OCI-M2 (cell line): Measurements from ENCODE around the gene RASEF.
"Not testable (repeated sequence)": the region's sequence is repeated elsewhere in the genome, so short reads cannot be mapped to it uniquely, and the experiment has no call there.

Experiments used
- DNase-seq: peaks from one replicate; lab custom pipeline; 2025; ENCODE audit not compliant: unreplicated experiment; lab: John Stamatoyannopoulos, UW

The RASEF gene

DNA sequence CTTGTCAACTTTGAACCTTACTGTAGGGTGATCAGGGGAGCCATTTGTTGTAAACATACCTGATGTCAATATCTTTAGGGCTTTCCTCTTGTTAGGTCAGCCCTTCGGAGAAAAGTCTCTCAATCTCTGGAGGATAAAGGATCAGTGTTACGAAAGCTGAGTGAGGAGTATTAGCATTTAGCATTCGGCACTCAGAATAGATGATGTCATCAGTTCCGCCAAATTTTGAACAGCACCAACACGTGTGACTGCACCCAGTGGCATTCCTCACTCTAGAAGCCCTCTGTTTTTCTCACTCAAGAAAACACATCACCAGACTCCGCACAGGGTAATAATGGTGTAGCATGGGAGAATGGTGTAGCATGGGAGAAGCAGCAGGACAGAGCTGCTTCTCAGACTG, 87.8 kb downstream of the RASEF start:
- no peak for DNase-seq

DNA sequence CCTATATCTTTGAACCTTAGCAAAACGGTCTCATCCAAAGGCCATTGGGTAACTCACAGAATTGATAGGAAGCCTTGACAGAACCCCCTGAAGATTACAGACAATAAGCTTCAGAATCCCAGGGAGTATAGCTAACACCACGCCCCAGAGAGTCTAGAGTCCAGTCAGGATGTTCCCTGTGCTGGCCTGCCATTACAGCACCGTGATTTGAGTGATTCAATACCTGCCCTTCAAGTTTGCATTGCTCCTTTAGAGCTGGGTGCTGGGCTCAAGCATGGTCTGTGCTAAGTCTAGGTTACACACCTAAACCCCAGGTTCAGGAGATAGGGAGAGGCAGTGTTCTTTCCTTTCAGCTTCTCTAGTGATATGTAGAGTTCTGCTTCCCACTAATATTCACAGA, 90.5 kb downstream of the RASEF start:
- DNase-seq, result no peak

DNA sequence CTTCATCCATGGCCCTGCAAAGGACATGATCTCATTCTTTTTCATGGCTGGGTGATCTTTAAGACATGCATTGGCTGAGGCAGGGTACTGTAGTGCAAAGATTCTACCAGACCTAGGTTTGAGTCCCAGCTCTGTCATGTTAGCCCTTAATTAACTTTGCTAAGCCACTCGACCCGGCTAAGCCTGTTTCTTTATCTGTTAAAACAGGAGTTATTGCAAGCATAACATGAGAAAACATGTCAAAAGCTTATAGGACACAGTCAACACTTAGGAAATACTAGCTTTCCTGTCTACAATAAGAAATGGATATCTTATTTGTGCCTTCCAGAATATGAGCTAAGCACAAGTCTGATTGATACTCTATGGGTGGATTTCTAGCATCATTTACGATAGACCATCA, 92.6 kb downstream of the RASEF start:
- no peak for DNase-seq

DNA sequence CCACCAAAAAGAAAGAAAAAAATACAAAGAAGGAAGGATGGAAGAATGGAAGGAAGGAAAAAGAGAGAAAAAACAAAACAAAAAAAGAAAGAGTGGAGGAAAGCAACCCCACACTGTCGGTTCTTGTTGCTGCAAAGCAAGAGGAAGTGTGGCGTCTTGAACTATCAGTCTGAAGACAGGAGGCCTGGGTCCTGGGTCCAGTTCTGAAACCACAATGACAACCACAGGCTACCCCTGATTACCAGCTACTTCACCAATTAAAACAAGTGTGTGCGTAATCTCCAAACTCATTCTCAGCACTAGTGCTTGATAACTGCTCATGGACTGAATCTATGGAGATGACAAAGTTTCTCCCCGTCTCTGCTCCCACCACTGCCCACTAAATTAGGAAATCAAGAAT, 93.7 kb downstream of the RASEF start:
- no peak for DNase-seq

DNA sequence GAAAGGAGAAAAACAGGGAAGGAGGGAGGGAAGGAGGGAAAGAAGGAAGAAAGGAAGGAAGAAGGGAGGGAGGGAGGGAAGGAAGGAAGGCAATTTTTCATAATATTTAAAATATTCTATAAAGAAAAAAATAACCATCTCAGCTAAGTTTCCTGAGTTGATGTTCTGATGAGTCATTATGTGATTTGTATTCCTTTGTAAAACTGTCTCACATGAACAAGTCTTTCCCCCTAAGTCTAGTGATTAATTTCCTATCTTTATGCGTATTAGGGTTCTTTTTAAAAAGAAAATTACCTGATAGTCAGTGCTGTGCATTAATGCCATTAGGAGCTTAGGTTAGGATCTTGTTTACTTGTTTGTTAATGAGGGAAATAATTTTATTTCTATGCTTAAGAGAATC, 94.1 kb downstream of the RASEF start:
- DNase-seq, result no peak

DNA sequence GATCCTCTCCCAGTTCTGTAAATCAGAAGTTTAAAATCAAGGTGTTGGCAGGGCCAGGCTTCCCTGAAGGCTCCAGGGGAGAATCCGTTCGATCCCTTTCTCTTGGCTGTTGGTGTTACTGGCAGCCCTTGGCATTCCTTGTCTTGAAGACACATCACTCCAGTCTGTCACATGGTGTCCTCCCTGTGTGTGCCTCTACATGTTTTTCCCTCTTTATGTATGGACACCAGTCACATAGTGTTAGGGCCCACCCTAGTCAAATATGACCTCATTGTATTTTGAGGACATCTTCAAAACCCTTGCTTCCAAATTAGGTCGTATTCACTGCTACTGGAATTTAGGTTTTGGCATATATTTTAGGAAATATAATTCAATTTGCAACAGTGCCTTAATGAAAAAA, 94.6 kb downstream of the RASEF start:
- DNase-seq, result no peak

DNA sequence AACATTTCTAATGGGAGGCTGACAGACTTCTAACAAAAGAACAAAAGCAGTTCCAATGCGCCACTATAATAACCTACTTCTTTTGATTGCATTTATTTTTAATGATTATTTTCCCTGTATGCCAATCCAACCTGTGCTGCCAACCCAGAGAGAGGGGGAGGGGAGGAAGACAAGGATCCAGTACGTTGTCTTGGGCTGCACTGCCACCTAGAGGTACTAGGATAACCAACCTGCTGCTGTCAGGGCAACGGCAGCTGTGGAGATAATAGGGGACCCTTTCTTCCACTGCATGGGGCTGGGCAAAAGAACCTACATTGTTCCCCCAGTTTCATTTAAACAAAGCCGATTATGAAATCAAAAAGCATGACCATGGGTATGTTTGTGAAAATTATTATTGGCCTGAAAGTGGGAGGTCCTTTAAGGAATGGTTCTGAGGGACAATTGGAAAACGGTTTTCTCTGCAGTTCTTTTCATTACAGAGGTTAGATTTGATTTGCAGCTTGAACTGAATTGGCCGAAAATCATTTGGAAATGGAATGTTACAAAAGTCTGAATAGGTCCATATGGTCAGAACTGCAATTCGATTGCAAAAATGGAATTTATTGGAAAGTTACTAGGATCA, 101.3 kb downstream of the RASEF start:
- no peak for DNase-seq

DNA sequence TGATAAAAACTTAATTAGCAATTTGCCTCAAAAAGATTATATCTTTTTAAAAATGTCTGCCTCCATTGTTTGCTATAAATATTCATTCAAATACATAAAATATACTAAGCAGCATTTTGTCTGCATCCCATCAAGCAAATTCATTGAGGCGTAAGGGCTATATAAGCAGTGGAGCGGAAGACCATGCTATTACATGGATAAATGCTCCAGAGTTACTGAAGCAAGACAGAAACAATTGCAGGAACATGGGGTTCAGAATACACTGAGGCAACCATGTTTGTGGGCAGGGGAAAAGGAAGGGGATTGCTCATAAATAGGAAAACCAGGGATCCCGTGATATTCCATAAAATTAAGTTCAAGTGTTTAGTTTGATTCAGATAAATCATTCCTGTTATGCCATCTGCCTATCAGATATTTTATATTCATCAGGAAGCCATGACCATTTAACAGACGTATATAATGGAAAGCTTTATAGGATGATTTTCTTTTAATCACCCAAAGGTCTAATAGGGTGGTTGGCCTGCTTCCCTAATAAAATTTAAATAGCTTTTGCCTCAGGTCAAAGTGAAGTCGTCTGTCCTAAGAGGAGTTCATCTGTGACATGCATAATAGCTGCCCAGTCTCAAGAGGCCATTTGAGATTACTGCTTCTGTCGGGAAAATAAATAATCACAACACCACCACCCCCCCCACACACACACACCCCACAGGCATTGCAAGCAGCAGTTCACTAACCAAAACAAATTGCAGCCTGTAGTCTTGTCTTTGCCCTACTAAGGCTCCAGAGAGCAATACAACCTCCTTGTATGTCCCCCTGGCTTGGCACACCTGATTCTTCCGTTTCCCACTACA, 105.2 kb downstream of the RASEF start:
- DNase-seq, result no peak

DNA sequence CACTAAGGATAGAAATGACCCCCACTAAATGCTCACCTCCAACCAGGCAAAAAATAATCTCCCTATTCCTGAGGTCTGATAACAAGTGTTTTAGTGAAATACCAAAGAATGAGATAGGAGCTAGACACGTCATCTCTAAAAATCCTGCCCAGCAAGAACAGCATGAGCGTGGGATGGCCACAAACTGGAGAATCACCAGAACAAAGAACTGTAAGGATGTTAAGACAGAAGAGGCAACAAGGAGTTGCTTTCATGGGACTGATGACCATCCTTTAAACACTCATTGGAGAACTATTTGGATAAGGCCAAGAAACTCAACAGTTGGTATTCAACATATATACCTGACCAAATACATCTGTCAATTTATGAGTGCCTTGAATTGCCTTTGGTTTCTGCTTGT, 113.7 kb downstream of the RASEF start:
- DNase-seq, result no peak

DNA sequence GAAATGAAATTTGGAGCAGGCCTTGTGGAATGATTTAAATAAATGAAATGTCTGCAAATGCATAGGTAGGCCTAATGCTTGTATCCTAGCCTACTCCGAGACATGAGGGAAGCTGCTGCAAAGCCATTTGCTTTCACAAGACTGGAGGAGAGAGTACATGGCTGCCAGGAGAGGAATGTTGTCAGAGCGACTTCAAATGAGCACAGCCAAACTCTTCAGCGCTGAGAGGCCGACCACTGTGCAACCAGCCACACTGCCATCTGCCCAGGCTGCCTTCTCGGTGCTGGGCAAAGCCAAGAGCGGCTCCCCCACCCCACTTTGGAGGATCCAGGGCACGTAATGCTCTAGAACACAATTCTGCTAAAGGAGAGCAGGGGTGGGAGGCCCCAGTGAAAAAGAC, 122.6 kb downstream of the RASEF start:
- no peak for DNase-seq

DNA sequence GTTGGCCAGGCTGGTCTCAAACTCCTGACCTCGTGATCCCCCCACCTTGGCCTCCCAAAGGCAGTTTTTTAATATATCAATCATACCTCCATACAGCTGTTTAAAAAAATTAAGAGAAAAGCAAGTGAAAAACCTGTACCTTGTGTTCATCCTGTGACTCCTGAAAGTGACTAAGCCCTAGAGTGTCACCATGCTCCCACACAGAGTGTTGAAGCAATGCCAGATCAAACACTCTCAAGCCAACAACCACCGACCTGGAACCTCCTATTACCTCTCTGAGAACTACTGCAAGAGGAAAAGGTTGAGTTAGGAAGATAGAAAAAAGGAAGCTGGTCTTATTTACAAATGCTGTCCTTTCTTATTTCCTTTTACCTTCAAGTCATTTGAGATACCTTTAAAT, 123.5 kb downstream of the RASEF start:
- DNase-seq, result no peak

DNA sequence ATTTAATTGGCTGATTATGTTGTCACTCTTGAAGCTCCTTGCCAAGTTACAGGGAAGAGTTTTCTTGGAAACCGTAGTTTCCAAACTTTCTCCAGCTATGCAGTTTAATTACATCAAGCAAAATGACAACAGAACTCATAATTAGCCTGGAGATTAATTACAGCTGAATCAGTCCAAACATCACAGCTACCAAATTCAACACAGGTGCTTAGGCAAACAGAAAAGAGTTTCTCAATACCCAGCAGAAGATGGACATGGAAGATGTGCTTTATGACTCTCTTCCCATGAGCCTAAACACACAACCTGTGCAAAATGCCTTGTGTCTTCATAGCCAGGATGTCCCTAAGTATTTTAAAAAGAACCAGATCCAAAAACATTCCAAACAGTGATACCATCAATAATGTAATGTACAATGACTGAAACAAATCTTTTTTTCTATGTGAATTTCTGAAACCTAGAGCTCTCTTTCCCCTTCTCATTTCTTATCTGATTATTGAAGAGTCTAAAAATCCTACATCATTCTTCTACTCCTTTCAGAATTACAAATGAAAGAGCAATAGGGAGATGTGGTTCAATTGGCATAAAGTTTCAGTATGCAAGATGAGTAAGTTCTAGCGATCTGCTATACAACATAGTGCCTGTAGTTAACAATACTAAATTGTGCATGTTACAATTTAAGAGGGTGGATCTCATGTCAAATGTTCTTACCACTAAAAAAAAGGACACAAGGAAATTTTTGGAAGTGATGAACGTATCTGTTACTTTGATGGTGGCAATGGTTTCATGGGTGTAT, 124.3 kb downstream of the RASEF start:
- no peak for DNase-seq

DNA sequence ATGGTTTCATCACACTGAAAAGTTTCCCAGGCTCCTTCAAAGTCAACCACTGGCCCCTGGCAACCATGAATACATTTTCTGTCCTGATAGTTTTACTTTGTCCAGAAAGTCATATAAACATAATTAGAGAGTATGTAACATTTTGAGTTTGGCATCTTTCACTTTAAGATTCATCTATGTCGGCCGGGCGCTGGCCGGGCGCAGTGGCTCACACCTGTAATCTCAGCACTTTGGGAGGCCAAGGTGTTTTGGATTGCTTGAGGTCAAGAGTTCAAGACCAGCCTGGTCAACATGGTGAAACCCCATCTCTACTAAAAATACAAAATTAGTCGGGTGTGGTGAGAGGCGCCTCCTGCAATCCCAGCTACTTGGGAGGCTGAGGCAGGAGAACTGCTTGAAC, 126.4 kb downstream of the RASEF start:
- not testable (repeated sequence) for DNase-seq

DNA sequence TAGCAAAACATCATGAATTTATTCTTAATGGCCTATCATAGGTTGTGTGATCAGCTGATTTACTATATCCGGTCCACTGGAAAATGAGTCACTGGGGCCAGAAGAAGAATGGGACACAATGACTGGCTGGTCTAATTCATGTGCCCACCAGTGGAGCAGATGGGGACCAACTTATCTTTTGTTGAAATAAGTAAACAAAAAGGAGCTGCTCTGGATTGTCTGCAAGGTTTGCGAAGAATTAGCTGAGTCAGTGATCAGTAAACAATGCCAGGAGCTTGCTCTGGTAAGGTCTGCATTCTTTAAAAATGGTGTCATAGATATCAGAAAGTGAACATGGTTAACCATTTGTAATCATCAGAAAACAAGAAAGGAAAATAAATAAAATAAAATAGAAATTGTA, 128.0 kb downstream of the RASEF start:
- DNase-seq, result no peak

DNA sequence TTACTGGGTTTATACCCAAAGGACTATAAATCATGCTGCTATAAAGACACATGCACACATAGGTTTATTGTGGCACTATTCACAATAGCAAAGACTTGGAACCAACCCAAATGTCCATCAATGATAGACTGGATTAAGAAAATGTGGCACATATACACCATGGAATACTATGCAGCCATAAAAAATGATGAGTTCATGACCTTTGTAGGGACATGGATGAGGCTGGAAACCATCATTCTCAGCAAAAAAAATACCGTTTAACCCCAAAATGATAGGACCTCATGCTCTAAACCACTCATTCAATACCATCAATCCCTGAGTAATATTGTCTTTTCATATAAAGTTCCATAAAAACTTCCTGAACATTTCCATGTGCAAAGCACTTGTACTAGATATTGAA, 128.9 kb downstream of the RASEF start:
- not testable (repeated sequence) for DNase-seq

DNA sequence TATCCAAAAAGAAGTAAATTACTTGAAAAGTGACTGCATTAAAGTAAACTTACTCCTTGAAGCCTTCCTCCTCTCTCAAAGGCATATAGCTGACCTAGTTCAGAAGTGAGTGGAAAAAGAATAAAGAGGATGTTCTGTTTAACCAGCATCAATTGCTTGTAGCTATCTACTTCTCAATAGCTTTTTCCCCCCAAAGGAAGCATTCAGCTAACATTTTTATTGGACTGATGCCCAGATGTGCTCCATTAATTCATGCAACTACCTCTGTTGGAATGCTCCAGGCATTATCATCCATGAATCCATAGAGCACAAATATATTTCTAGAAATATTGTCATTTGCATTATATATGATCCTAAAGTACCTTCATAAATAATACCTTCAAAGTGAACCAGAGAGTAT, 132.8 kb downstream of the RASEF start:
- DNase-seq, result no peak
